HepG2 (cell line): ENCODE measurements around the gene MAP3K1. TPM values are rescaled to one million over a fixed set of nuclear protein-coding genes. Genes with fewer than 3 reads are reported as not detected.

Source experiments
- ASH2L ChIP-seq: fragments of 300-600, 200-600 bp; sonication (generic); IDR thresholded peaks from 2 replicates; pipeline ENCODE4 v1.7.0; 2017; ENCODE audit warnings: low read depth, mild to moderate bottlenecking, moderate library complexity, mixed read lengths, low read length; ENCODE audit not compliant: insufficient read length
- HNRNPK ChIP-seq: fragments of 200-400 bp; formaldehyde crosslinking; IDR thresholded peaks from 2 replicates; pipeline ENCODE4 v1.6.1; 2018; ENCODE audit warnings: low read length, low read depth, moderate library complexity, mild to moderate bottlenecking; ENCODE audit not compliant: poor library complexity, severe bottlenecking
- KDM2A ChIP-seq: sonication (generic); formaldehyde crosslinking; IDR thresholded peaks from 2 replicates; pipeline ENCODE4 v1.4.0; 2020; ENCODE audit warnings: low read depth, missing genetic modification reagents, borderline replicate concordance
- KLF16 ChIP-seq, 2 experiments: sonication (generic) in 1 of 2; formaldehyde crosslinking in 1 of 2; IDR thresholded peaks; 2 replicates each; pipeline versions ENCODE4 v1.6.1 to v1.8.0; 2016 to 2023; ENCODE audit warnings: missing genetic modification reagents in 2 of 2, missing compliant biosample characterization in 1 of 2
- MAZ ChIP-seq, 2 experiments: sonication (generic) in 1 of 2; formaldehyde crosslinking in 1 of 2; IDR thresholded peaks; 2 replicates each; pipeline versions ENCODE4 v1.5.0 to v1.6.1; 2012 to 2020; ENCODE audit warnings: low read depth in 2 of 2, mild to moderate bottlenecking in 2 of 2, borderline replicate concordance in 1 of 2, improper control_type of control experiment in 1 of 2, low read length in 1 of 2, missing genetic modification reagents in 1 of 2, moderate library complexity in 1 of 2
- PCBP1 ChIP-seq: fragments of 200-400 bp; formaldehyde crosslinking; IDR thresholded peaks from 2 replicates; pipeline ENCODE4 v1.6.1; 2017; ENCODE audit warnings: mild to moderate bottlenecking, low read depth, low read length, borderline replicate concordance
- SAFB2 ChIP-seq: sonication (generic); formaldehyde crosslinking; IDR thresholded peaks from 2 replicates; pipeline ENCODE4 v1.5.1; 2020; ENCODE audit warnings: missing genetic modification reagents, low read depth, mild to moderate bottlenecking, borderline replicate concordance
- SP1 ChIP-seq, 2 experiments: fragments of 450-650 bp in 1 of 2; sonication (generic) in 1 of 2; formaldehyde crosslinking in 1 of 2; IDR thresholded peaks; 2 replicates each; pipeline versions ENCODE4 v1.4.0 to v1.6.1; 2016 to 2020; ENCODE audit warnings: missing genetic modification reagents in 1 of 2
- SUZ12 ChIP-seq: fragments of 150-350 bp; IDR thresholded peaks from 2 replicates; pipeline ENCODE4 v1.6.1; 2014; ENCODE audit warnings: low read depth, low read length
- TSC22D2 ChIP-seq: sonication (generic); formaldehyde crosslinking; IDR thresholded peaks from 2 replicates; pipeline ENCODE4 v1.5.1; 2020; ENCODE audit warnings: missing genetic modification reagents, mild to moderate bottlenecking, borderline replicate concordance
- ZEB1 ChIP-seq: IDR thresholded peaks from 2 replicates; pipeline ENCODE4 v1.6.1; 2012; ENCODE audit warnings: mild to moderate bottlenecking, low read depth, inconsistent platforms; ENCODE audit not compliant: insufficient replicate concordance
- ZNF224 ChIP-seq: sonication (generic); formaldehyde crosslinking; IDR thresholded peaks from 2 replicates; pipeline ENCODE4 v1.5.0; 2020; ENCODE audit warnings: mild to moderate bottlenecking, missing genetic modification reagents
- ZNF225 ChIP-seq: sonication (generic); formaldehyde crosslinking; IDR thresholded peaks from 2 replicates; pipeline ENCODE4 v1.4.0; 2020; ENCODE audit warnings: mild to moderate bottlenecking, missing genetic modification reagents
- ZNF282 ChIP-seq: fragments of 450-650 bp; IDR thresholded peaks from 2 replicates; pipeline ENCODE4 v1.6.1; 2018; ENCODE audit not compliant: partially characterized antibody
- ZNF501 ChIP-seq: sonication (generic); formaldehyde crosslinking; IDR thresholded peaks from 2 replicates; pipeline ENCODE4 v1.5.1; 2020; ENCODE audit warnings: mild to moderate bottlenecking, moderate library complexity, missing genetic modification reagents
- ZNF713 ChIP-seq: sonication (generic); formaldehyde crosslinking; IDR thresholded peaks from 2 replicates; pipeline ENCODE4 v1.4.0; 2020; ENCODE audit warnings: mild to moderate bottlenecking, missing genetic modification reagents
- ZNF761 ChIP-seq: sonication (generic); formaldehyde crosslinking; conservative IDR thresholded peaks from 2 replicates; pipeline ENCODE4 v1.4.0; 2020; ENCODE audit warnings: mild to moderate bottlenecking, missing genetic modification reagents
- polyA plus RNA-seq, 8 experiments: library from polyadenylated mRNA; depleted of rRNA in 3 of 8; stranded (reverse) in 7 of 8; unstranded in 1 of 8; fragments of >200 nt; fragmentation: Illumina TruSeq in 4 of 8; extraction: Trizol in 4 of 8; gene quantifications; 2 replicates each; pipeline versions ENCODE4 v1.2.1 to v1.2.3, GENCODE V29; 2011 to 2016; ENCODE audit warnings: low read depth in 4 of 8, missing spikeins in 1 of 8, mixed read lengths in 1 of 8; ENCODE audit not compliant: insufficient read depth in 1 of 8
- total RNA-seq, 5 experiments: library from RNA; depleted of rRNA; stranded (reverse); fragments of >200 nt; fragmentation: Illumina TruSeq; extraction: Trizol; gene quantifications; 2 replicates each; pipeline ENCODE4 v1.2.3, GENCODE V29; 2016; ENCODE audit warnings: low read depth in 1 of 5
- TF ChIP-seq, protein P1 (sequence below): sonication (generic); formaldehyde crosslinking; IDR thresholded peaks from 2 replicates; pipeline ENCODE4 v1.4.0; 2020; ENCODE audit warnings: missing genetic modification reagents, borderline replicate concordance
- TF ChIP-seq, protein P2 (sequence below): sonication (generic); formaldehyde crosslinking; conservative IDR thresholded peaks from 2 replicates; pipeline ENCODE4 v1.8.0; 2022; ENCODE audit warnings: low read depth, missing genetic modification reagents
- TF ChIP-seq, protein P3 (sequence below): sonication (generic); formaldehyde crosslinking; IDR thresholded peaks from 2 replicates; pipeline ENCODE4 v1.4.0; 2020; ENCODE audit warnings: missing genetic modification reagents, borderline replicate concordance

MAP3K1 gene
- total and polyA plus RNA-seq, 2 of the 13 experiments (the other 11 are each of a cell fraction or from before 2014, with no cell fraction given): 16.4 to 30.3 TPM

DNA sequence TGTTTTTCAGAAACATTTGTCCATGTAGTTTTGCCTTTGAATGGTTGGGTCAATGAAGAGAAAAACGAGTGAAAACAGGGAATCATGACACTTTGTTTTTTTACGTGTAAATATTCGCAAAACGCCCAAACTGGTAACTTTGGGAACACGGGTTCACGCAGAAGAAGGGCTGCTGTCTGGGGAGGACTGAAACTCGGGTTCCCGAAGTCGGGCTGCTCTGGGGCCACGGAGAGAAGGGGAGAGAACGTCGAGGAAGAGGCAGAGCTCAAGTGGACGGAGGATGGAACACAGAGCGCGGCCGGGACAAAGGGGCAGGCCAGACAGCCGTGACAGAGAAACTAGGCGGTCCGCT lies 93.6 kb downstream of the MAP3K1 start (continued):
- TF ChIP-seq, protein P1, sequence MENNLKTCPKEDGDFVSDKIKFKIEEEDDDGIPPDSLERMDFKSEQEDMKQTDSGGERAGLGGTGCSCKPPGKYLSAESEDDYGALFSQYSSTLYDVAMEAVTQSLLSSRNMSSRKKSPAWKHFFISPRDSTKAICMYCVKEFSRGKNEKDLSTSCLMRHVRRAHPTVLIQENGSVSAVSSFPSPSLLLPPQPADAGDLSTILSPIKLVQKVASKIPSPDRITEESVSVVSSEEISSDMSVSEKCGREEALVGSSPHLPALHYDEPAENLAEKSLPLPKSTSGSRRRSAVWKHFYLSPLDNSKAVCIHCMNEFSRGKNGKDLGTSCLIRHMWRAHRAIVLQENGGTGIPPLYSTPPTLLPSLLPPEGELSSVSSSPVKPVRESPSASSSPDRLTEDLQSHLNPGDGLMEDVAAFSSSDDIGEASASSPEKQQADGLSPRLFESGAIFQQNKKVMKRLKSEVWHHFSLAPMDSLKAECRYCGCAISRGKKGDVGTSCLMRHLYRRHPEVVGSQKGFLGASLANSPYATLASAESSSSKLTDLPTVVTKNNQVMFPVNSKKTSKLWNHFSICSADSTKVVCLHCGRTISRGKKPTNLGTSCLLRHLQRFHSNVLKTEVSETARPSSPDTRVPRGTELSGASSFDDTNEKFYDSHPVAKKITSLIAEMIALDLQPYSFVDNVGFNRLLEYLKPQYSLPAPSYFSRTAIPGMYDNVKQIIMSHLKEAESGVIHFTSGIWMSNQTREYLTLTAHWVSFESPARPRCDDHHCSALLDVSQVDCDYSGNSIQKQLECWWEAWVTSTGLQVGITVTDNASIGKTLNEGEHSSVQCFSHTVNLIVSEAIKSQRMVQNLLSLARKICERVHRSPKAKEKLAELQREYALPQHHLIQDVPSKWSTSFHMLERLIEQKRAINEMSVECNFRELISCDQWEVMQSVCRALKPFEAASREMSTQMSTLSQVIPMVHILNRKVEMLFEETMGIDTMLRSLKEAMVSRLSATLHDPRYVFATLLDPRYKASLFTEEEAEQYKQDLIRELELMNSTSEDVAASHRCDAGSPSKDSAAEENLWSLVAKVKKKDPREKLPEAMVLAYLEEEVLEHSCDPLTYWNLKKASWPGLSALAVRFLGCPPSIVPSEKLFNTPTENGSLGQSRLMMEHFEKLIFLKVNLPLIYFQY (CRISPR knock-in tag): no peak
- TF ChIP-seq SP1 (IDR thresholded peaks at IDR 0.05) (no peak), SP1 (CRISPR knock-in tag; IDR thresholded peaks at IDR 0.05) (no peak; the same call in 1 of the 2 replicates), KDM2A (CRISPR knock-in tag) (no peak), SAFB2 (CRISPR knock-in tag) (no peak), ASH2L (peak; percentile 36), KLF16 (CRISPR knock-in tag; IDR thresholded peaks at IDR 0.05) (no peak), SUZ12 (no peak), HNRNPK (no peak), ZNF761 (CRISPR knock-in tag) (no peak; the same call in 1 of the 2 replicates), ZNF224 (no peak), ZEB1 (peak; percentile 35), MAZ (IDR thresholded peaks at IDR 0.05; ENCODE audit: borderline replicate concordance, low read depth, low read length) (no peak), MAZ (CRISPR knock-in tag; IDR thresholded peaks at IDR 0.05; ENCODE audit: low read depth) (peak; percentile 6; the same call in 1 of the 2 replicates), PCBP1 (no peak), ZNF713 (CRISPR knock-in tag) (no peak), ZNF225 (CRISPR knock-in tag) (no peak), TSC22D2 (CRISPR knock-in tag) (no peak), ZNF501 (CRISPR knock-in tag) (no peak), ZNF282 (no peak)
- TF ChIP-seq, protein P2, sequence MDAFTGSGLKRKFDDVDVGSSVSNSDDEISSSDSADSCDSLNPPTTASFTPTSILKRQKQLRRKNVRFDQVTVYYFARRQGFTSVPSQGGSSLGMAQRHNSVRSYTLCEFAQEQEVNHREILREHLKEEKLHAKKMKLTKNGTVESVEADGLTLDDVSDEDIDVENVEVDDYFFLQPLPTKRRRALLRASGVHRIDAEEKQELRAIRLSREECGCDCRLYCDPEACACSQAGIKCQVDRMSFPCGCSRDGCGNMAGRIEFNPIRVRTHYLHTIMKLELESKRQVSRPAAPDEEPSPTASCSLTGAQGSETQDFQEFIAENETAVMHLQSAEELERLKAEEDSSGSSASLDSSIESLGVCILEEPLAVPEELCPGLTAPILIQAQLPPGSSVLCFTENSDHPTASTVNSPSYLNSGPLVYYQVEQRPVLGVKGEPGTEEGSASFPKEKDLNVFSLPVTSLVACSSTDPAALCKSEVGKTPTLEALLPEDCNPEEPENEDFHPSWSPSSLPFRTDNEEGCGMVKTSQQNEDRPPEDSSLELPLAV: no peak
- TF ChIP-seq, protein P3, sequence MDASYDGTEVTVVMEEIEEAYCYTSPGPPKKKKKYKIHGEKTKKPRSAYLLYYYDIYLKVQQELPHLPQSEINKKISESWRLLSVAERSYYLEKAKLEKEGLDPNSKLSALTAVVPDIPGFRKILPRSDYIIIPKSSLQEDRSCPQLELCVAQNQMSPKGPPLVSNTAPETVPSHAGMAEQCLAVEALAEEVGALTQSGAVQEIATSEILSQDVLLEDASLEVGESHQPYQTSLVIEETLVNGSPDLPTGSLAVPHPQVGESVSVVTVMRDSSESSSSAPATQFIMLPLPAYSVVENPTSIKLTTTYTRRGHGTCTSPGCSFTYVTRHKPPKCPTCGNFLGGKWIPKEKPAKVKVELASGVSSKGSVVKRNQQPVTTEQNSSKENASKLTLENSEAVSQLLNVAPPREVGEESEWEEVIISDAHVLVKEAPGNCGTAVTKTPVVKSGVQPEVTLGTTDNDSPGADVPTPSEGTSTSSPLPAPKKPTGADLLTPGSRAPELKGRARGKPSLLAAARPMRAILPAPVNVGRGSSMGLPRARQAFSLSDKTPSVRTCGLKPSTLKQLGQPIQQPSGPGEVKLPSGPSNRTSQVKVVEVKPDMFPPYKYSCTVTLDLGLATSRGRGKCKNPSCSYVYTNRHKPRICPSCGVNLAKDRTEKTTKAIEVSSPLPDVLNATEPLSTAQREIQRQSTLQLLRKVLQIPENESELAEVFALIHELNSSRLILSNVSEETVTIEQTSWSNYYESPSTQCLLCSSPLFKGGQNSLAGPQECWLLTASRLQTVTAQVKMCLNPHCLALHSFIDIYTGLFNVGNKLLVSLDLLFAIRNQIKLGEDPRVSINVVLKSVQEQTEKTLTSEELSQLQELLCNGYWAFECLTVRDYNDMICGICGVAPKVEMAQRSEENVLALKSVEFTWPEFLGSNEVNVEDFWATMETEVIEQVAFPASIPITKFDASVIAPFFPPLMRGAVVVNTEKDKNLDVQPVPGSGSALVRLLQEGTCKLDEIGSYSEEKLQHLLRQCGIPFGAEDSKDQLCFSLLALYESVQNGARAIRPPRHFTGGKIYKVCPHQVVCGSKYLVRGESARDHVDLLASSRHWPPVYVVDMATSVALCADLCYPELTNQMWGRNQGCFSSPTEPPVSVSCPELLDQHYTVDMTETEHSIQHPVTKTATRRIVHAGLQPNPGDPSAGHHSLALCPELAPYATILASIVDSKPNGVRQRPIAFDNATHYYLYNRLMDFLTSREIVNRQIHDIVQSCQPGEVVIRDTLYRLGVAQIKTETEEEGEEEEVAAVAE (CRISPR knock-in tag): no peak
